Left cardiac atrium (tissue), 4 donors: Measurements from ENCODE around the gene MID1. TPM values are rescaled to one million over a fixed set of nuclear protein-coding genes. Genes with fewer than 3 reads are reported as not detected.

Experiments
- ATAC-seq, 2 donors: fragments of 200-7000 bp; cut with Tn5 transposase; one replicate each; pipeline ENCODE4 v1.9.1; 2020; ENCODE audit warnings: mild to moderate bottlenecking in 2 of 2, moderate library complexity in 2 of 2
- DNase-seq: peaks from one replicate; pipeline ENCODE4 v3.0.0-alpha.2; 2020
- intact Hi-C, 2 donors: fragments of 100-400 bp; cut with DNase I; formaldehyde crosslinking; loops; one replicate each; pipeline versions ENCODE4 v1.14.1 to v1.15.1; 2022 to 2023
- total RNA-seq, 2 donors: library from RNA; stranded (reverse); fragmentation: NEBNext Ultra II Directional; extraction: Animal tissue kit (Norgen Biotek cat#: 25700); gene quantifications; one replicate each; pipeline ENCODE4 v1.2.1, GENCODE V29; 2021
- donor health status: DM: no; HTN: yes; CAD: no.
- donor health status: DM: no; HTN: yes; CAD: no; lungs with severe emphysema.
- donor health status: DM: yes; HTN: yes; CAD: no.
- donor health status: Dilated cardiomyopathy.

Gene MID1
- total RNA-seq, 2 donors from 2014 or later = 11.0 to 25.5 TPM

DNA sequence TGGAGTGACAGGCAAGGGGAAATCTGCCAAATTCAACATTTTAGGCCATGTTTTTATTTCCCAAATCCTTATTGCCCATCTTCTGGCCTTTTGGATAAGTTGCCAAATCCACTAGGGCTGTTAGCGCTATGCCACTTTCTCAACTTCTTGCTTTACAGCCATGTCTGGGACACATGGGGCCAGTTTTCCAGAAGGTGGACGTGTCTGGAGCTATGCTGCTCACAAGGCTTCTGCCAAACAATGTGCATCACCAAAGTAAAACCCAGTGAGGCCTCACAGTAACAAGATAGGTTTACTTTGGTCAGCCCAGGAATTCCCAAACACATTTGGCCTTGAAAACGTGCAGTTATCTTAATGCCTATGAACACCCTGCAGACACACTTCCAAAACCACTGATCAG, 142.9 kb downstream of the MID1 start:
- DNase-seq (no peak), ATAC-seq (no peak)
- intact Hi-C loops = no loop called here

DNA sequence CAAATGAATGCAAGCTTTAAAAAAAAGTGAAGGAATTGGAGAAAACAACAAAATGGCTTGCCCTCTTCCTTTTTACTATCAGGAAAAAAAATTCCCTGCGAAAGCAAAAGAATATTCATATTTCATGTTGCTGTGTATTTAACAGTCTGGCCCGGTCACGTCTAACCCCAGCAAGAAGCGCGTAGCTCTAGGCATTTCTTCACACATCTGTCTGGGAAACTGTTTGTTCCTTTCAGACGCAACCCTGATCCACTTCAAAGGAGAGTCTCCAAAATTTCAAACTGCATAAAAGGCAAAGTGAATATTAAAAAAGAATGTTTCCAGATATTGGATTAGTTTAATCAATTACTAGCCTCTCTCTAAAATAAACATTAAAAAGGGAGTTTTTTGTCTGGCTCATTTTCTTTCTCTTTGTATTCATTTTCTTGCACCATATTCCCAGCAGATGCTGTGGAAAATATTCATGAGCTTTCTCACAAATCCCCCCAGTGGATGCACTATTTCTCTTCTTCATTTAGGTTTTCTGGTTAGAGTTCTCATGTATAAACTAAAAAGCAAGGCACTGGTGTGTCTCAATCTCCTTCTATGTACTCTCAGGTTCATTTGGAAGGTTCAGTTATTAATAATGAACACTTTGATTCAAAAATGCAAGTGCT, 145.3 kb downstream of the MID1 start:
- intact Hi-C loops = no loop called here
- no peak for DNase-seq

DNA sequence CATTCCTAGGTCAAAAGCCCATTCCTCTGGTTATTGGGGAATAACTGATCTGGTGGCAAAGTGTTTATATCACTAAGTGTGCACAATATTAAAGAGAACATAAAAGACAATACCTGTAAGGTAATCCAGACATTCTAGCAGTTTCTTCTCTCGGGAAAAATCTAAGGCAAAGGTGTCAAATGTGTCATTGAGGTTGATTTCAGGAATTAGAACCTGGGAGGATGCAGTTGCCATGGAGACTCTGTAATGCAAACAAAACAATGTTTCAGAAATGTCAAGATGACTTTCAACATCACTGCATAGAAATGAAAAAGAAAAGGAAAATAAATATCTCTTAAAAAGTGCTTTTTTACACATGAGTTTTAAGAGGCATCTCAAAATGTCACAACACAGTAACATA, 145.9 kb downstream of the MID1 start:
- intact Hi-C loops = no loop called here
- ATAC-seq (no peak), DNase-seq (no peak)

More for the DNA sequence above, 145.3 kb downstream of the MID1 start:
- ATAC-seq = no peak

DNA sequence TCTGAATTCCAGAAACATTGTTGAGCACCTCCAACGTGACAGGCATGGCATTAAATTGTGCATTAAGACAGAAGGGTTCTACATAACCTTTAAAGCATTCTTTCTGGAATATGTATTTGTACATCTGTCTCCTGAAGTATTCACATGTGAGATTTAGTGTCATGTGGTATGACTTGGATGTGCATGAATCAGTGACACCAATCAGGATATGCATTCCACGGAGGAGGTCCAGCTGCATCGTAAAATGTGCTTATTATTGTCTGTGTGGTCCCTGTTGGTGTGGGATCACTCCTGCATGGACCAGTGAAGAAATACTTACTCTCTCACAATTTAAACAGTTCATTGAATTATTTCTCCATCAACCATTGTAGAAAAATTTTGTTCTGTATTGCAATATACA, 149.0 kb downstream of the MID1 start:
- intact Hi-C loops = no loop called here
- DNase-seq (no peak), ATAC-seq (no peak)

DNA sequence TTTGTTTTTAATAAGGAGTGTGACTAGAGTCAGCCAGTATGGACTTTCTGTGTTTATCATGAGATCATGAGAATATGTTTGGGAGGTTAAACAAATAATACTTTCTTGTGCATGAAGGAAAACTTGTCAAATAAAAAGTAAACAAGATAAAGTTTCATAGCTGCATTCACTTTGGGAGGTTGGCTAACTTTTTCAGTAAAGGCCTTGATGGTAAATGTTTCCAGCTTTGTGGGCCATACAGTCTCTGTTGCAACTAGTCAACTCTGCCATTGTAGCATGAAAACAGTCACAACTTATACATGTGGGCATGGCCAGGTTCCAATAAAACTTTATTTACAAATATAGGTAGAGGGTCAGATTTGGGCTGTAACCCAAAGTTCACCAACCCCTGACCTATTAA, 150.4 kb downstream of the MID1 start:
- DNase-seq (no peak), ATAC-seq (no peak)
- intact Hi-C loops = no loop called here

DNA sequence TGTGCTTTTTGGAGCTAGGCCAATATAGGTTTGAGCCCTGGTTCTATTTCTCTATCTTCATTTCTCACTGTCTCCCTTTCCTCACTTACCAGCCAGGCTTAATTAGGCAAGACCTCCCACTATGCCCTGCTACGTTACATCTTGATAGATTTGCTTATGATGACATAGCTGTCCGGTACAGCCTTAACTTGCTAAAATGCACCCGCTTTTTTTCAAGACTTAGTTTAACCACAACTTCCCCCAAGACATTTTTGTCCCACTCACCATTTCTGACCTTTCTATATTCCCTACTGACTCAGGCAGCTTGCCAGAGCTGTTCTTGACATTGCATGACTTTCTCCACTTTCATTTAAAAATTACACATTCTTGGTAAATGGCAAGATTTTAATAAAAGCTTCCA, 152.6 kb downstream of the MID1 start:
- intact Hi-C loops = no loop called here
- no peak for ATAC-seq
- no peak for DNase-seq

DNA sequence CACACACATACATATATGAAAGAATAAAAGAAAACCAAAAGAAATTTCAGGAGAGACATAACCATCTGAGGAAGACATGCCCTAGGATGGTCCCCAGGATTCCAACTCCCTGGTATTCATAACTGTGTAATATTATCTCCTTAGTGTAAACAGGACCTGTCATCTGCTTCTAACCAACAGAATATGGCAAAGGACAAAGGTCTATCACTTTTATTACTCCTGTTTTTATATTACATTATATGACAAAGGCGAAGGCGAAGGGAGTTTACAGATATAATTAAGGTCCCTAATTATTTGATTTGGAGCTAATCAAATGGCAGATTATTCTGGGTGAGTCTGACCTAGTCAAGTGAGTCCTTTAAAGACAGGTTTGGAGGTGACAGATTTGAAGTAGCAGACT, 155.1 kb downstream of the MID1 start:
- intact Hi-C loops = no loop called here
- no peak for DNase-seq

DNA sequence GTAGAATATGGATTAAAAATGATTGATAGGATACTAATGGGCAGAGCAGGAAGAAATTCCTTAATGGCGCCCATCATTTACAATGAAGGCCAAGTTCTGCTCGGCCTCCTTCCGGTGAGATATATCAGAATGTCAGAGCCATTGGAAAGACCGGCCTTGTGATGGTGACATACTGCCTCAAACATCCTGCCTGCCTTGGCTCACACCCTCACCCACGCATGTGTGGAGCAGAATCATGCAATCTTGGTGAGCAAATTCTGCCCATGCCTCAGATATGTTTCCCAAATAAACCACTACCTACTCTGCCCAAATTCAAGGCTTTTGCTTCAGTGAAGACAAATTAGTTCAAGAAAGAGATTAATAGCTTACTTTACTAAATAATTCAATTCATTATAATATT, 163.3 kb downstream of the MID1 start:
- intact Hi-C loops = no loop called here
- DNase-seq = peak; percentile 27
- no peak for ATAC-seq

More for the DNA sequence above, 155.1 kb downstream of the MID1 start:
- ATAC-seq = no peak

DNA sequence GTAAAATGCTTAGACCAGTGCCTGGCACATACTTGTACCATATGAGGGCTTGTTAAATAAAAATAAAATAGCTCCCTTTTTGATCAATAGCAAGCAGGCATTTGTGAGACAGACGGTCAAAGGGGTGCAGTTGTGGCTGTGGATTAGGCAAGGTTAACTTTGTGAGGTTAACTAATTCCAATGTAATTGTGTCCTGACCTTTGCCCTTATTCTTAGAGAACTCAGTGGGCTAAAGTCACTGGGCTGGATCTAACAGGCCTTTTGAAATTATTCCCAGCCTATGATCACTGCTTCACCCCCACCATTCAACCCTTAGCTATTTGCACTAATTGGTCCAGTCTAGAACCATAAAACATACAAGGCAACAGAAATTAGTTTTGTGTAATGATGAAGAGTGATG, 166.4 kb downstream of the MID1 start:
- no peak for DNase-seq
- ATAC-seq = no peak

DNA sequence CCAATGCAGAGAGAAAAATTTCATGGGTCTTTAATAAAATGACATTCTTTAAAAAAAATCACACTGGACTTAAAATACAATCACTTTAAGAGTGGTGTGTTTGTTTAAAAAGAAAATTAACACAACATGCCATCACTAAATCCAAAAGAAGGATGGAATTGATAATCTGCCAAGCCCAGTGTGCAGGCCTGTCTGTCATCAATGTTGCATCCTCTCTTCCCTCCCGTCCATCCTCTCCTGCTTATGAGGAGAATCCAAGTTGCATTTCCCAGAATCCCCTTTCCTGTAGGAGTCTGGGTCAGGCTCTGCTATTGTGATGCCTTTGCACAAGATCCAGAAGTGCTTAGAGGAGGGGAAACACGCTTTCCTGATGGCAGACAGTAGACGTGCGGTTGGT, 169.4 kb downstream of the MID1 start:
- DNase-seq (no peak), ATAC-seq (no peak)
- intact Hi-C loops = no loop called here

More for the DNA sequence above, 166.4 kb downstream of the MID1 start:
- intact Hi-C loops = no loop called here

DNA sequence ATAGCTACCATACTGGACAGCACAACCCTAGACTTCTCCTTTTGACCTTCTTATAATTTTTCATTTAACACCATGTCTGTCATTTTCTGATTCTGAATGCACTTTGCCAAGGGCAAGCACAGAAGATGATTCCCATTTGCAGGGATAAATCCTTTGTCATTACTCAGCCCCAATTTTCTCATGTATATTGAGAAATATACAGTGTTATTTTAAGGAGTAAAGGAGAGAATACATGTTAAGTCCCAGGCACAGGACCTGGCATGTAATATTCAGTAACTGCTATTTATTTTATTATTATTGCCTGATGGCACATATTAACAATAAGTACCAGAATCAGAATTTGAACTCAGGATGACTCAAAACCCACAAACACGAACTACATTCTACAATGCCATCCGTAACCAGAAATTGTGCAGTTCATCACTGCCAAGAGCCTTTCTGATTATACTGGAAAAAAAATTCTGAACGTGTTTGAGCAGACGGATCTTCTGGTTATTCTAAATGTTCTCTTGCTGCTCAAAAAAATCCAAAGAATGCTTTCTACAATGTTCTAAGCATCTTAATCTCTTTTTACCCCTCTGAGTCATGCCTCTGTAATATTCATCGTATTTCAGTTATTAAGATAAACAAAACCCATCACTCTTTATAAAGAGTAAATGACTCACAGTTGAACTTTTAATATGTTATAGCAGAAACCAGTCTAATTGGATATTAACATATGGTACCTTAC, 170.0 kb downstream of the MID1 start:
- ATAC-seq = peak in 1 of 2 donors; percentile 74

DNA sequence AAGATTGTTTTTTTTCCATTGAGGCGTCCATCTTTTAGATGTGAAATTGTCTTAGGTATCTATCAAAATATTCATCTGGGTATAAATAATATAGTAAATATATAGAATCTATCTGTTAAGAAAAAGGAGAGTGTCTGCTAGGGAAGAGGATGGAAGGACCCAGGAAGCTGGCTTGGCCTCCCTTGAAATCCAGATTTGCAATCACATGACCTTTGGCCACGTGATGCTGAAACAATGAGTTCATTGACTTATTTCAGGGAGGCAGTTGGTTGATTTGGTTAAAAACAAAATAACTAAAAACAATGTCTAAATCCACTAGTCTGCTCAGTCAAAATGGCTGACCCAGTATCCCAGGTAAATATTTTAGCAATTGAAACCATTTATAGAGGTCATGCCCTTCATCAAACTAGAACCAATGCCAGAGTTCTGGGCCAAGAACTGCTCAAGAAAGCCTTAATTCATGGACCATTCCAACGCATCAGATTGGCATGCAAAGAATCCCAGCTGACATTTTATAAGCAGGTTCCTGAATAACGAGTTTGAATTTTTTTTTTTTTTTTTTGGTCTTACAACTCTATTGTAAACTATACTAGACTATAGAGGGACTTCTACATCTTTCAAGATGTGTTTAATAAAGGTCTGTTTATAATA, 172.7 kb downstream of the MID1 start:
- ATAC-seq = no peak
- DNase-seq = no peak
- intact Hi-C loops = no loop called here

More for the DNA sequence above, 170.0 kb downstream of the MID1 start:
- no peak for DNase-seq
- intact Hi-C loops = no loop called here

DNA sequence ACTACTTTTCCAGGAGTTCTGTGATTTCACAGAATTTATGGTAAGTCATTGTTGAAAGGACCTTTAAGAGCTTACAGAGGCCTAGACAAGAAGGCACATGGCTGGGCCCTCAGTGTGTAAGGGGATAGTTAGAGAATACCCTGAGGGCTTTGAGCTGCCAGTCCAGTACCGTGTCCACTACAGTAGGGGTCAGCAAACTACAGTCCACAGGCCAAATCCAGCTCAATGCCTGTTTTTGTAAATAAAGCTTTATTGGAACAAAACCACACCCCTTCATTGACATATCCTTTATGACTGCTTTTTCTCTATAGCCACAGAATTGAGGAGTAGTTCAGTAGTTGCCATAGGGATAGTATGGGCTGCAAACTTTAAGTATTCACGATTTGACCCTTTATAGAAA, 176.2 kb downstream of the MID1 start:
- intact Hi-C loops = no loop called here
- no peak for DNase-seq
- no peak for ATAC-seq

DNA sequence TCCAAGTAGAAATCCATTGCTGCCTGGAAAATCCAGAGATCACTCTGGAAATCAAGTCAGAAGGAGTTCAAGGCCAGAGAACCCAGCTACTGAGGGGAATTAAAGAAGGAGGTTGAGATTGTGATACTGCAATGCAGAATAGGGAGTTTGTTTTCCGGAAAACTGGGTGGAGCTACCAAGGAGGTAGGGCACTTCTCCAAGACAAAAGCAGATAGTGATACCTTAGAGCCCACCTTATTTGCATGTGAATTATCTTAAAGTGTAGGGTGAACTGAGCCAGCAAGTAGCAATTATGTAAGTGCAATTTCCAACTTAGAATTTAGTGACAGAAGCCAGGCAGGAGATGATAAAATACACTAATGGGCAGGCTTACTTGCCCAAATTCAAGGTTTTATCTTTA, 178.9 kb downstream of the MID1 start:
- DNase-seq (no peak), ATAC-seq (no peak)
- intact Hi-C loops = no loop called here

DNA sequence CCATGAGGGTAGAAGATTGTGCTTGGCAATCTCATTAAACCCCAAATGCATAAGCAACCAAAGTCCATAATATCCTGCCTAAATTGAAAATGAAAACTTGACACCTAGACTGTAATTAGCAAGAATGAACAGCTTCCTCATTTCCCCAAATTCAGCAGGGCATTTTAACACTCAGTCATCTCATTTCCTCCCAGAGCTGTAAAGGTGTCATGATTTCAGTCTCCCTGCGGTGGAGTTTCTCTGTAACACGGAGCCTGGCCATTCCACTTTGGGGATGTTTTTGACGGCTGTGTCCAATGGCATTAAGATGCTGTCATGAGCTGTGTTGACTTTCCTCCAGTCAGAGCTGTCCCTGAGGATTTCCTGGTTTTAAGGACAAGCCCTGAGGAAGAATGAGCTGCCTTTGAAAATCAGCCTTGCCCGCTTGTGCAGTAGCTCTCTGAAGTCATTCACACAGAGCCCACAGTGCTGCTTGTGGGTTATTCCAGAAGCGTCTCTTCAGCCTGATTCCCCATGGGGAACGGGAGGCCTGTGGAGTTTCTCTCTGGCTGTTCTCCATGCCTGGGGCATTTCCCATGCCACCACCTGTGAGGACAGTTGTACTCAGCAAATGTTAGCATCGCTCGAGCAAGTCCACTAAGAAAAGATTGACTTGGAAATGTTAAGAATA, 187.0 kb downstream of the MID1 start:
- intact Hi-C loops = no loop called here
- ATAC-seq (no peak), DNase-seq (no peak)

DNA sequence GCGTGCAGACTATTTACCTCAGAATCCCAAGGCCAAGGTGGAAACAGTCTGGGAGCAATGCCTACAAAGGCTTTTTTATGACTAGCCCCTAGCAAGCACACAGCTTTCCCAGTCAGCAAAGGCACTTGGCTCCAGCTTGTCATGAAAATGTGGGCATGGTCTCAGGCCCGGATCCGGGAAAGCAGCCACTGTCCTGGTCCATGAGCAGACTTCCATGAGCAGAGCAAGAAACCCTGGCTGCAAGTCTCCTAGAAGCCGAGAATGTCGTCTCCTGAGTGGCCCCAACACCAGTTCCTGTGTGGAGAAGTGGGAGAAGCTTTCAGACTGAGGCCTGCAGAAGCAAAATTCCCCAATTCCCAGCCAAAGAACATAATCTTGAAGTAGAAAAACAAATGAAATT, 190.5 kb downstream of the MID1 start:
- DNase-seq = no peak
- intact Hi-C loops = no loop called here
- no peak for ATAC-seq

DNA sequence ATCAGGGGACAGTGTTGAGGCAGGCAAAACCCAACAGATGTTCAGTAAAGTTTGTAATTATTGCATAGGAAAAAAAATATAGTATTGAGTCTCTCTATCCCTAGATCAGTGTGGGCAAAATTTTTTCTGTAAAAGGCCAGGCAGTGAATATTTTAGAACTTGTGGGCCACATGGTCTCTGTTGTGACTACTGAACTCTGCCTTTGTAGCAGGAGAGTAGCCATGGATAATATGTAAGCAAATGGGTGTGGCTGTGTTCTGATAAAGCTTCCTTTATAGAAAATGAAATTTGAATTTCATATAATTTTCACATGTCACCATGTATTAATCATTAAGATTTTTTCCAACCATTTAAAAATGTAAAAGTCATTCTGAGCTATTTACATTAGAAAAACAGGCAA, 193.1 kb downstream of the MID1 start:
- no peak for ATAC-seq
- DNase-seq = no peak
- intact Hi-C loops = no loop called here

DNA sequence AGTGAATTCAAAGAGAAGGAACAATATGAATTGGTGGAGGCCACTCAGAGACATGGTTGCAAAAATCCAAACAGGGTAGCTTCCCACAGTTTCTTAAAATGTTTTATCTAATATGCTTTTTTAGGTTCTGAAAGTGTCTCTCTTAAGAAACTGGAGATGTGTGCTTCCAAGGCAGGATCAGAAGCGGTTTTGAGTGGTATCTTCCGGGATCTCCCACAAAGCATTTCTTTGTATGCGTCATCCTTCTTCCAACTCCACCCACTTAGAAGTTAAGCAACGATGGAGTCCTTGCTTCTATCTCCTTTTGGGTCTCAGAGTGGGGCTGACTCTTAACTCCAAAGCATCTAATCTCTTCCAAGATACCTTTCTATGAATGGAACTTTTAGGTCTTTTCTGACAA, 196.7 kb downstream of the MID1 start:
- intact Hi-C loops = no loop called here
- no peak for DNase-seq
- no peak for ATAC-seq

DNA sequence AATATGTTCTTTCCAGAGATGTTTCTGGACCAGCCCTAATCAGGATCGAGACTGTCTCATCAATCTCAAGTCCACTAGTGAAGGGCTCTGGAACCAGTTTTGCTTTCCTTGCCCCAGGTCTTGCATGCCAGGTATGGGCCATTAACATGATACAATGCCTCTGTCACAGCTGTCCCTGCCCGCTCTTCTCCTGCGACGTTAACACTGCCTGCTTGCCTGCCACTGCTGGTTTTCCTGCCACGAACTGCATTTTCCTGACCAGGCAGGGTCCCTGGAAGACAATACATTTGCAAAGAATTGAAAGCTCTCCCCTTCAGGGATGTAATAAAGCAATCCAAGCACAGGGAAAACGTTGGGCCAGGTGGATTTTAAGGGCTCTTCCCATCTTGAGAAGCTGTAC, 200.3 kb downstream of the MID1 start:
- intact Hi-C loops = no loop called here
- ATAC-seq = no peak
- DNase-seq = no peak

DNA sequence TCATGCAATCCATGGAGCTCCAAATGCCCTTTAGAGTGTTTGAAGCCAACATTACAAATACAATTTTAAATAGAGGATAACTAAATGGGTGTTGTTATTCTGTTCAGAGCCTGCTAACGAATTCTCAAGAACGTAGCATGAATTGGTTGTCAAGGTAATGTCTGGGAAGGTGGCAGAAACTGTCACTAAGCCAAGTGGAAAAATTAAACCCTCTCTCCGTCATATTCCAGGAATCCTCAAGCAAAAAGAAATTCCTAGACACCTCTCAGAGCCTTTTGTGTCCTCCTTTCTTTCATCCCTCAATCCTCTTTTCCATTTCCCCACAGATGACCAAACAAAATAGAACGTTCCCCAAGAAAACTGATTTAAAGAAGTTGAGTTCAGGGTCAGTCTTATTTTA, 204.0 kb downstream of the MID1 start:
- DNase-seq (no peak), ATAC-seq (no peak)
- intact Hi-C loops = no loop called here
